H9 (cell line): ENCODE measurements around the gene OGA. TPM values are rescaled to one million over a fixed set of nuclear protein-coding genes. Genes with fewer than 3 reads are reported as not detected.
A peak's percentile ranks its signal among the peaks of the same experiment; 100 is the strongest.

Source experiments
- DNase-seq: peaks from one replicate; pipeline ENCODE4 v3.0.0-alpha.2; 2017
- H2AFZ ChIP-seq: one replicate; pipeline ENCODE4 v1.6.1; 2013; ENCODE audit warnings: mild to moderate bottlenecking, low read length, control low read depth, moderate library complexity
- H2AK5ac ChIP-seq: 2 replicates; pipeline ENCODE4 v1.6.1; 2013; ENCODE audit warnings: low read length, control low read depth, mixed read lengths; ENCODE audit not compliant: insufficient read length
- H2BK120ac ChIP-seq: one replicate; pipeline ENCODE4 v1.6.1; 2013; ENCODE audit warnings: low read depth, mild to moderate bottlenecking, low read length, control low read depth, inconsistent platforms; ENCODE audit not compliant: poor library complexity, severe bottlenecking
- H2BK12ac ChIP-seq: 2 replicates; pipeline ENCODE4 v1.6.1; 2013; ENCODE audit warnings: low read length, control low read depth, mixed read lengths, low read depth; ENCODE audit not compliant: insufficient read length
- H2BK15ac ChIP-seq: 2 replicates; pipeline ENCODE4 v1.6.1; 2013; ENCODE audit warnings: low read depth, low read length, control low read depth
- H2BK20ac ChIP-seq: one replicate; pipeline ENCODE4 v1.6.1; 2013; ENCODE audit warnings: low read depth, mild to moderate bottlenecking, low read length, control low read depth, inconsistent platforms; ENCODE audit not compliant: poor library complexity, severe bottlenecking
- H2BK5ac ChIP-seq: 2 replicates; pipeline ENCODE4 v1.6.1; 2013; ENCODE audit warnings: low read length, control low read depth, mixed read lengths; ENCODE audit not compliant: insufficient read length
- H3K14ac ChIP-seq: 2 replicates; pipeline ENCODE4 v1.6.1; 2013; ENCODE audit warnings: low read length, control low read depth; ENCODE audit not compliant: insufficient read depth
- H3K18ac ChIP-seq: 2 replicates; pipeline ENCODE4 v1.6.1; 2013; ENCODE audit warnings: low read depth, mild to moderate bottlenecking, mixed read lengths, low read length, control low read depth; ENCODE audit not compliant: insufficient read length
- H3K23ac ChIP-seq: 2 replicates; pipeline ENCODE4 v1.6.1; 2013; ENCODE audit warnings: low read length, control low read depth, mixed read lengths, low read depth; ENCODE audit not compliant: insufficient read length
- H3K23me2 ChIP-seq: 2 replicates; pipeline ENCODE4 v1.6.1; 2013; ENCODE audit warnings: low read depth, mild to moderate bottlenecking, mixed read lengths, low read length, control low read depth; ENCODE audit not compliant: insufficient read length, poor library complexity, severe bottlenecking
- H3K27ac ChIP-seq: 2 replicates; pipeline ENCODE4 v1.5.1; 2013; ENCODE audit warnings: low read length, control low read depth, mixed read lengths, low read depth; ENCODE audit not compliant: insufficient read length
- H3K27me3 ChIP-seq: 2 replicates; pipeline ENCODE4 v1.6.1; 2013; ENCODE audit warnings: low read length, control low read depth, inconsistent platforms; ENCODE audit not compliant: insufficient read depth
- H3K4ac ChIP-seq: 2 replicates; pipeline ENCODE4 v1.6.1; 2013; ENCODE audit warnings: low read depth, mild to moderate bottlenecking, control low read depth, inconsistent platforms, low read length, moderate library complexity
- H3K4me1 ChIP-seq: 2 replicates; pipeline ENCODE4 v1.6.1; 2013; ENCODE audit warnings: low read length, control low read depth, inconsistent platforms; ENCODE audit not compliant: insufficient read depth
- H3K4me2 ChIP-seq: 2 replicates; pipeline ENCODE4 v1.6.1; 2013; ENCODE audit warnings: low read length, control low read depth, mixed read lengths; ENCODE audit not compliant: insufficient read length, insufficient read depth
- H3K56ac ChIP-seq: 2 replicates; pipeline ENCODE4 v1.6.1; 2013; ENCODE audit warnings: low read depth, mild to moderate bottlenecking, mixed read lengths, low read length, control low read depth; ENCODE audit not compliant: insufficient read length
- H3K79me1 ChIP-seq: 2 replicates; pipeline ENCODE4 v1.6.1; 2013; ENCODE audit warnings: low read depth, mild to moderate bottlenecking, moderate library complexity, low read length, control low read depth, inconsistent platforms; ENCODE audit not compliant: insufficient read depth, poor library complexity, severe bottlenecking
- H3K79me2 ChIP-seq: 2 replicates; pipeline ENCODE4 v1.6.1; 2013; ENCODE audit warnings: low read length, control low read depth, inconsistent platforms; ENCODE audit not compliant: insufficient read depth
- H3K9ac ChIP-seq: 2 replicates; pipeline ENCODE4 v1.6.1; 2013; ENCODE audit warnings: low read length, control low read depth, mixed read lengths; ENCODE audit not compliant: insufficient read length; ENCODE audit errors: extremely low read depth
- H3K9me3 ChIP-seq: one replicate; pipeline ENCODE4 v1.6.1; 2013; ENCODE audit warnings: low read depth, low read length, inconsistent platforms; ENCODE audit not compliant: control insufficient read depth
- H3T11ph ChIP-seq: one replicate; pipeline ENCODE4 v1.6.1; 2013; ENCODE audit warnings: mild to moderate bottlenecking, low read length, control low read depth, inconsistent platforms
- H4K20me1 ChIP-seq: one replicate; pipeline ENCODE4 v1.6.1; 2013; ENCODE audit not compliant: control insufficient read depth, insufficient read length, insufficient read depth
- H4K5ac ChIP-seq: 2 replicates; pipeline ENCODE4 v1.6.1; 2013; ENCODE audit warnings: low read depth, mild to moderate bottlenecking, mixed read lengths, low read length, control low read depth; ENCODE audit not compliant: insufficient read length
- H4K8ac ChIP-seq: replicated peaks from 2 replicates; pipeline ENCODE4 v1.6.1; 2013; ENCODE audit warnings: low read length, control low read depth, mixed read lengths, low read depth; ENCODE audit not compliant: insufficient read length
- H4K91ac ChIP-seq: 2 replicates; pipeline ENCODE4 v1.6.1; 2013; ENCODE audit warnings: low read depth, mild to moderate bottlenecking, moderate library complexity, mixed read lengths, low read length, control low read depth; ENCODE audit not compliant: insufficient read length
- H3K27ac Mint-ChIP-seq, 3 experiments: 2 replicates in 2 of 3; 3 replicates in 1 of 3; pipeline ENCODE4 v1.8.0; 2020 to 2021; ENCODE audit warnings: mixed read lengths in 3 of 3, mild to moderate bottlenecking in 1 of 3, moderate library complexity in 1 of 3
- H3K27me3 Mint-ChIP-seq: 2 replicates; pipeline ENCODE4 v1.8.0; 2021; ENCODE audit warnings: low read depth, mild to moderate bottlenecking, moderate library complexity, mixed read lengths
- H3K36me3 Mint-ChIP-seq, 3 experiments: 2 replicates in 2 of 3; 3 replicates in 1 of 3; pipeline ENCODE4 v1.8.0; 2020 to 2021; ENCODE audit warnings: low read depth in 3 of 3, mixed read lengths in 3 of 3; ENCODE audit not compliant: insufficient read depth in 1 of 3
- H3K4me1 Mint-ChIP-seq, 2 experiments: 2 replicates each; pipeline ENCODE4 v1.8.0; 2020; ENCODE audit warnings: mixed read lengths in 2 of 2
- H3K4me3 Mint-ChIP-seq, 2 experiments: 2 replicates in 1 of 2; 3 replicates in 1 of 2; pipeline ENCODE4 v1.8.0; 2020 to 2021; ENCODE audit warnings: mild to moderate bottlenecking in 2 of 2, mixed read lengths in 2 of 2, moderate library complexity in 1 of 2
- H3K9me3 Mint-ChIP-seq, 2 experiments: 2 replicates in 1 of 2; 3 replicates in 1 of 2; pipeline ENCODE4 v1.8.0; 2020; ENCODE audit warnings: mild to moderate bottlenecking in 2 of 2, mixed read lengths in 2 of 2, moderate library complexity in 1 of 2
- WGBS: extraction: QIAGEN DNeasy Blood & Tissue Kit; methylation state at CpG from one replicate; pipeline ENCODE4 v1.1.7; 2013; ENCODE audit warnings: missing lambda C conversion rate, low lambda C conversion rate, mixed read lengths; ENCODE audit not compliant: insufficient read length; ENCODE audit errors: extremely low coverage; 5-methylcytosine and 5-hydroxymethylcytosine counted together
- total RNA-seq: library from RNA; stranded (reverse); gene quantifications from 2 replicates; pipeline ENCODE4 v1.2.1, GENCODE V29; 2021
- TF ChIP-seq, protein P1 (sequence below): fragments of 200-600 bp; sonication (generic); conservative IDR thresholded peaks from 3 replicates; pipeline ENCODE4 v1.8.0; 2021; ENCODE audit warnings: antibody characterized with exemption, mild to moderate bottlenecking

Gene OGA
- total RNA-seq, 1 experiment from 2014 or later = 125 TPM

DNA sequence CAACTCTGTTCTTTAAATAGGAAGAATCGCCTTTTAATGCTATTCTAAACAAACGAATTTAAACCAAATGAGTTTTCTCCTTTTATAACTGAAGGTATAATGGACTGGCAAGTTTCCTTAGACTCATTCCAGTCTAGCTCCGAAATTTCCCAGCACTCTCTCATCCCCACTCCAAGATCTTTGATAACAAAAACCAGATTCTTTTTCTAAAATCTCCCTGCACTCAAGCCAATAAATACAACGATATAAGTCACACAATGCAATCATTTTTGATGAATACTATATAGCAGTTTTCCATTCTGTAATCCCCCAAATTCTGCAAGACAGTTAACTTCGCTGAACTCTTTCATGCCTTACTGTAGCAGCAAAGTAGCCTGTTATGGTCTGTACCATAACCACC is 1.9 kb downstream of the OGA start:
- no peaks in the 10 kb centered on the region for H3K9me3 Mint-ChIP-seq
- Histone ChIP-seq H3K4me1 (peaks cover 4% of the 10 kb centered on the region; the same call in 1 of the 2 replicates), H3K79me2 (peaks cover 40% of the 10 kb centered on the region), H2BK120ac (no peak overlapping the region), H4K91ac (no peak overlapping the region), H3K23me2 (peaks cover 12% of the 10 kb centered on the region), H3K4ac (no peak overlapping the region), H3K9ac (peak overlapping the region; percentile 78), H2AK5ac (no peak overlapping the region), H3K23ac (no peak overlapping the region), H2AFZ (no peak overlapping the region), H3K9me3 (no peaks in the 10 kb centered on the region), H3K14ac (no peak overlapping the region), H4K20me1 (no peaks in the 10 kb centered on the region), H3T11ph (no peak overlapping the region), H2BK15ac (no peak overlapping the region), H4K8ac (no peak overlapping the region), H3K4me2 (peak overlapping the region; percentile 96), H3K18ac (no peak overlapping the region), H2BK12ac (no peak overlapping the region), H2BK5ac (no peak overlapping the region), H2BK20ac (no peak overlapping the region), H3K27me3 (no peaks in the 10 kb centered on the region), H4K5ac (no peak overlapping the region), H3K27ac (no peak overlapping the region), H3K56ac (no peak overlapping the region), H3K79me1 (no peaks in the 10 kb centered on the region)
- peaks cover 7 to 29% (median 16%) of the 10 kb centered on the region in 3 experiments; a peak in 6 of 7 replicates for H3K36me3 Mint-ChIP-seq
- no CpG with 5 or more reads among the region's 5 CpGs for WGBS
- H3K4me1 Mint-ChIP-seq = peaks cover 30 to 35% of the 10 kb centered on the region in 2 experiments
- no peak for DNase-seq
- TF ChIP-seq, protein P1, sequence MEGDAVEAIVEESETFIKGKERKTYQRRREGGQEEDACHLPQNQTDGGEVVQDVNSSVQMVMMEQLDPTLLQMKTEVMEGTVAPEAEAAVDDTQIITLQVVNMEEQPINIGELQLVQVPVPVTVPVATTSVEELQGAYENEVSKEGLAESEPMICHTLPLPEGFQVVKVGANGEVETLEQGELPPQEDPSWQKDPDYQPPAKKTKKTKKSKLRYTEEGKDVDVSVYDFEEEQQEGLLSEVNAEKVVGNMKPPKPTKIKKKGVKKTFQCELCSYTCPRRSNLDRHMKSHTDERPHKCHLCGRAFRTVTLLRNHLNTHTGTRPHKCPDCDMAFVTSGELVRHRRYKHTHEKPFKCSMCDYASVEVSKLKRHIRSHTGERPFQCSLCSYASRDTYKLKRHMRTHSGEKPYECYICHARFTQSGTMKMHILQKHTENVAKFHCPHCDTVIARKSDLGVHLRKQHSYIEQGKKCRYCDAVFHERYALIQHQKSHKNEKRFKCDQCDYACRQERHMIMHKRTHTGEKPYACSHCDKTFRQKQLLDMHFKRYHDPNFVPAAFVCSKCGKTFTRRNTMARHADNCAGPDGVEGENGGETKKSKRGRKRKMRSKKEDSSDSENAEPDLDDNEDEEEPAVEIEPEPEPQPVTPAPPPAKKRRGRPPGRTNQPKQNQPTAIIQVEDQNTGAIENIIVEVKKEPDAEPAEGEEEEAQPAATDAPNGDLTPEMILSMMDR = no peak
- H3K4me3 Mint-ChIP-seq = peak overlapping the region; percentile 92 to 97
- H3K27me3 Mint-ChIP-seq = no peaks in the 10 kb centered on the region
- no peak overlapping the region for H3K27ac Mint-ChIP-seq
